ENCODE results near the gene ZNF239.

ZNF239 gene

GRCh38 chr10:43576580-43576979, 2.2 kb upstream of the ZNF239 start:
- H3K27me3 ChIP-seq (ENCODE audit: insufficient read depth, low read length, poor library complexity, severe bottlenecking) = no peaks in the 10 kb centered on the region
- H3K4me2 ChIP-seq (ENCODE audit: low read depth, low read length, poor library complexity, severe bottlenecking) = no peak overlapping the region
- H3K79me2 ChIP-seq (ENCODE audit: insufficient read depth, low read length) = no peaks in the 10 kb centered on the region
- H3K9me3 ChIP-seq (ENCODE audit: insufficient read depth, low read depth, low read length) = 0 out of 2 replicates have a peak, but pooled peaks cover 3% of the 10 kb centered on the region
- H4K20me1 ChIP-seq (ENCODE audit: insufficient read depth, low read length, poor library complexity, severe bottlenecking) = no peaks in the 10 kb centered on the region
- no peak overlapping the region for H3K4me3 ChIP-seq (ENCODE audit: low read length, poor library complexity, severe bottlenecking)
- H3K9me2 ChIP-seq (replicated peaks; ENCODE audit: low read depth, low read length) = no peaks in the 10 kb centered on the region
- H3K4me1 ChIP-seq (ENCODE audit: insufficient read depth, low read length, poor library complexity, severe bottlenecking) = no peaks in the 10 kb centered on the region
- H2AFZ ChIP-seq (ENCODE audit: low read length) = no peak overlapping the region
- no peak overlapping the region for H3K9ac ChIP-seq (ENCODE audit: low read depth, low read length, poor library complexity, severe bottlenecking)
- H3K36me3 ChIP-seq (ENCODE audit: insufficient read depth, low read length) = no peaks in the 10 kb centered on the region
- H3F3A ChIP-seq (ENCODE audit: low read depth) = no peaks in the 10 kb centered on the region
- no peak for TF ChIP-seq EZH2phosphoT487 (IDR thresholded peaks at IDR 0.05; ENCODE audit: borderline replicate concordance)
- TF ChIP-seq, protein P1, sequence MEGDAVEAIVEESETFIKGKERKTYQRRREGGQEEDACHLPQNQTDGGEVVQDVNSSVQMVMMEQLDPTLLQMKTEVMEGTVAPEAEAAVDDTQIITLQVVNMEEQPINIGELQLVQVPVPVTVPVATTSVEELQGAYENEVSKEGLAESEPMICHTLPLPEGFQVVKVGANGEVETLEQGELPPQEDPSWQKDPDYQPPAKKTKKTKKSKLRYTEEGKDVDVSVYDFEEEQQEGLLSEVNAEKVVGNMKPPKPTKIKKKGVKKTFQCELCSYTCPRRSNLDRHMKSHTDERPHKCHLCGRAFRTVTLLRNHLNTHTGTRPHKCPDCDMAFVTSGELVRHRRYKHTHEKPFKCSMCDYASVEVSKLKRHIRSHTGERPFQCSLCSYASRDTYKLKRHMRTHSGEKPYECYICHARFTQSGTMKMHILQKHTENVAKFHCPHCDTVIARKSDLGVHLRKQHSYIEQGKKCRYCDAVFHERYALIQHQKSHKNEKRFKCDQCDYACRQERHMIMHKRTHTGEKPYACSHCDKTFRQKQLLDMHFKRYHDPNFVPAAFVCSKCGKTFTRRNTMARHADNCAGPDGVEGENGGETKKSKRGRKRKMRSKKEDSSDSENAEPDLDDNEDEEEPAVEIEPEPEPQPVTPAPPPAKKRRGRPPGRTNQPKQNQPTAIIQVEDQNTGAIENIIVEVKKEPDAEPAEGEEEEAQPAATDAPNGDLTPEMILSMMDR (conservative IDR thresholded peaks at IDR 0.05; ENCODE audit: low read length) = no peak

DNA sequence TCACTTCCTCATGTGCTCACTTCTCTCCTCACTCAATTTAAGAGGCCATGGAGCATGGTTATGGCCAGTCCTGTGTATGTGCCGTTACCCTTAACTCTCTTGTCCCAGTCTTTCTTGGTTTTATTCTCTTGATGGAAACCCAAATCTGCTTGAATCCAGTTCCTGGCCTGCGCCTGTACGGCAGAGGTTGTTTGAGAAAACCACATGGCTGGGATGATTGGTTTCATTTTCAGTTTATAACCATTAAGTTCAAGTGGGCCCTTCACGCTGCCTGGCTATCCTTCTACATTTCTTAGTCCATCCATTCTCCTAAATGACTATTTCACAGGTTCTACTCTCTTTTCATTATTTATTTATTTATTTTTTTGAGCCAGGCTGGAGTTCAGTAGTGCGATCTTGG, 1.6 kb upstream of the ZNF239 start:
- no peak overlapping the region for H3K4me3 ChIP-seq (ENCODE audit: low read length, poor library complexity, severe bottlenecking)
- 0 out of 2 replicates have a peak, but pooled peaks cover 3% of the 10 kb centered on the region for H3K9me3 ChIP-seq (ENCODE audit: insufficient read depth, low read depth, low read length)
- no peaks in the 10 kb centered on the region for H3K79me2 ChIP-seq (ENCODE audit: insufficient read depth, low read length)
- H3K4me1 ChIP-seq (ENCODE audit: insufficient read depth, low read length, poor library complexity, severe bottlenecking) = peaks cover 3% of the 10 kb centered on the region
- H3K9ac ChIP-seq (ENCODE audit: low read depth, low read length, poor library complexity, severe bottlenecking) = no peak overlapping the region
- no peaks in the 10 kb centered on the region for H4K20me1 ChIP-seq (ENCODE audit: insufficient read depth, low read length, poor library complexity, severe bottlenecking)
- H3K4me2 ChIP-seq (ENCODE audit: low read depth, low read length, poor library complexity, severe bottlenecking) = no peak overlapping the region
- no peaks in the 10 kb centered on the region for H3K9me2 ChIP-seq (replicated peaks; ENCODE audit: low read depth, low read length)
- H2AFZ ChIP-seq (ENCODE audit: low read length) = peak overlapping the region; percentile 76
- TF ChIP-seq EZH2phosphoT487 (IDR thresholded peaks at IDR 0.05; ENCODE audit: borderline replicate concordance) = no peak
- TF ChIP-seq, protein P1 (conservative IDR thresholded peaks at IDR 0.05; ENCODE audit: low read length) = no peak
- no peaks in the 10 kb centered on the region for H3F3A ChIP-seq (ENCODE audit: low read depth)
- H3K36me3 ChIP-seq (ENCODE audit: insufficient read depth, low read length) = no peaks in the 10 kb centered on the region
- no peaks in the 10 kb centered on the region for H3K27me3 ChIP-seq (ENCODE audit: insufficient read depth, low read length, poor library complexity, severe bottlenecking)

DNA sequence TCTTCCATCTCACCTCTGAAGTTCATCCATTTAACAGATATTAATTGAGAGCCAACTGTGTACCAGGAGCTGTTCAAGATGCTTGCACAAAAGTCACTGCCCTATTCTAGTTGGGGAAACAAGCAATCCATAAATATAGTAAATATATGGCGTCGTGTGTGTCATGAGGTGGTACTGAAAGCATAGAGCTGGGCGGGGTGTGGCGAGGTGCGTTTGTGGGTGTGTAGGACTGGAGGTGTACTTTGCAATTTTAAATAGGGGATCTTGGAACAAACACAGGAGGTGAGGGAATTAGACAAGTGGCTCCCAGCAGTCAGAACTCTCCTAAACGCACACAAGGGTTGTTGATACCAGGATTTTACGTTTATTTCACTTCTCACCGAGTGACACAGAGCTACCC, 490 bp upstream of the ZNF239 start:
- Histone ChIP-seq H3K27me3 (ENCODE audit: insufficient read depth, low read length, poor library complexity, severe bottlenecking) (no peaks in the 10 kb centered on the region), H2AFZ (ENCODE audit: low read length) (0 out of 2 replicates have a peak overlapping the region, but pooled peaks have one; percentile 62), H3K9ac (ENCODE audit: low read depth, low read length, poor library complexity, severe bottlenecking) (peak overlapping the region; percentile 46)

More for the DNA sequence above, 490 bp upstream of the ZNF239 start:
- TF ChIP-seq, protein P1 (conservative IDR thresholded peaks at IDR 0.05; ENCODE audit: low read length) = no peak
- TF ChIP-seq EZH2phosphoT487 (IDR thresholded peaks at IDR 0.05; ENCODE audit: borderline replicate concordance) = no peak
- Histone ChIP-seq H3F3A (ENCODE audit: low read depth) (no peaks in the 10 kb centered on the region), H3K4me3 (ENCODE audit: low read length, poor library complexity, severe bottlenecking) (peak overlapping the region; percentile 66), H3K36me3 (ENCODE audit: insufficient read depth, low read length) (no peaks in the 10 kb centered on the region), H3K4me2 (ENCODE audit: low read depth, low read length, poor library complexity, severe bottlenecking) (peak overlapping the region; percentile 66), H3K79me2 (ENCODE audit: insufficient read depth, low read length) (no peaks in the 10 kb centered on the region), H3K9me2 (replicated peaks; ENCODE audit: low read depth, low read length) (no peaks in the 10 kb centered on the region), H3K4me1 (ENCODE audit: insufficient read depth, low read length, poor library complexity, severe bottlenecking) (peaks cover 7% of the 10 kb centered on the region), H3K9me3 (ENCODE audit: insufficient read depth, low read depth, low read length) (0 out of 2 replicates have a peak, but pooled peaks cover 3% of the 10 kb centered on the region), H4K20me1 (ENCODE audit: insufficient read depth, low read length, poor library complexity, severe bottlenecking) (no peaks in the 10 kb centered on the region)

Data from Loucy (cell line).